ENCODE results near the gene FSTL4.
"Not testable (repeated sequence)": the region's sequence is repeated elsewhere in the genome, so short reads cannot be mapped to it uniquely, and the experiment has no call there.

FSTL4 gene

GRCh38 chr5:133445744-133446143, 166.6 kb downstream of the FSTL4 start:
- no peak overlapping the region for H3K4me3 Mint-ChIP-seq
- H3K4me1 Mint-ChIP-seq (ENCODE audit: low read depth), result no peaks in the 10 kb centered on the region
- H3K27me3 Mint-ChIP-seq (ENCODE audit: low read depth), result peaks cover 3% of the 10 kb centered on the region
- H3K27ac Mint-ChIP-seq, result no peak overlapping the region
- H3K36me3 Mint-ChIP-seq (ENCODE audit: low read depth), result no peaks in the 10 kb centered on the region
- no peaks in the 10 kb centered on the region for H3K9me3 Mint-ChIP-seq

GRCh38 chr5:133445204-133445603, 167.1 kb downstream of the FSTL4 start:
- not testable (repeated sequence) for H3K4me3 Mint-ChIP-seq; H3K9me3 Mint-ChIP-seq; H3K27ac Mint-ChIP-seq; H3K4me1 Mint-ChIP-seq (ENCODE audit: low read depth); H3K36me3 Mint-ChIP-seq (ENCODE audit: low read depth); H3K27me3 Mint-ChIP-seq (ENCODE audit: low read depth)

- Mint-ChIP-seq H3K9me3 (no peaks in the 10 kb centered on the region), H3K4me1 (ENCODE audit: low read depth) (no peaks in the 10 kb centered on the region), H3K27me3 (ENCODE audit: low read depth) (peaks cover 3% of the 10 kb centered on the region), H3K36me3 (ENCODE audit: low read depth) (no peaks in the 10 kb centered on the region), H3K27ac (no peak overlapping the region), H3K4me3 (no peak overlapping the region)
Observed at GRCh38 chr5:133444711-133445110, 167.6 kb downstream of the FSTL4 start.

GRCh38 chr5:133441166-133441815, 171.1 kb downstream of the FSTL4 start:
- Mint-ChIP-seq H3K27me3 (ENCODE audit: low read depth) (peaks cover 6% of the 10 kb centered on the region), H3K27ac (no peak overlapping the region), H3K4me1 (ENCODE audit: low read depth) (no peaks in the 10 kb centered on the region), H3K9me3 (no peaks in the 10 kb centered on the region), H3K4me3 (no peak overlapping the region), H3K36me3 (ENCODE audit: low read depth) (no peaks in the 10 kb centered on the region)

GRCh38 chr5:133440467-133441115, 171.8 kb downstream of the FSTL4 start:
- Mint-ChIP-seq H3K4me3 (no peak overlapping the region), H3K4me1 (ENCODE audit: low read depth) (no peaks in the 10 kb centered on the region)

GRCh38 chr5:133439859-133440258, 172.5 kb downstream of the FSTL4 start:
- Mint-ChIP-seq H3K27ac (no peak overlapping the region), H3K4me1 (ENCODE audit: low read depth) (no peaks in the 10 kb centered on the region), H3K36me3 (ENCODE audit: low read depth) (no peaks in the 10 kb centered on the region), H3K27me3 (ENCODE audit: low read depth) (peaks cover 14% of the 10 kb centered on the region), H3K4me3 (no peak overlapping the region), H3K9me3 (no peaks in the 10 kb centered on the region)

More at GRCh38 chr5:133440467-133441115, 171.8 kb downstream of the FSTL4 start:
- Mint-ChIP-seq H3K36me3 (ENCODE audit: low read depth) (no peaks in the 10 kb centered on the region), H3K27me3 (ENCODE audit: low read depth) (peaks cover 13% of the 10 kb centered on the region), H3K27ac (no peak overlapping the region), H3K9me3 (no peaks in the 10 kb centered on the region)

GRCh38 chr5:133438487-133438886, 173.9 kb downstream of the FSTL4 start:
- Mint-ChIP-seq H3K27ac (no peak overlapping the region), H3K27me3 (ENCODE audit: low read depth) (peaks cover 16% of the 10 kb centered on the region), H3K4me3 (no peak overlapping the region), H3K36me3 (ENCODE audit: low read depth) (no peaks in the 10 kb centered on the region), H3K4me1 (ENCODE audit: low read depth) (no peaks in the 10 kb centered on the region), H3K9me3 (no peaks in the 10 kb centered on the region)

- Mint-ChIP-seq H3K27me3 (ENCODE audit: low read depth) (peaks cover 31% of the 10 kb centered on the region), H3K4me1 (ENCODE audit: low read depth) (no peaks in the 10 kb centered on the region), H3K9me3 (no peaks in the 10 kb centered on the region), H3K4me3 (no peak overlapping the region), H3K27ac (no peak overlapping the region), H3K36me3 (ENCODE audit: low read depth) (no peaks in the 10 kb centered on the region)
Observed at GRCh38 chr5:133434336-133434735, 178.0 kb downstream of the FSTL4 start.

- Mint-ChIP-seq H3K36me3 (ENCODE audit: low read depth) (no peaks in the 10 kb centered on the region), H3K4me3 (no peak overlapping the region), H3K27ac (no peak overlapping the region), H3K27me3 (ENCODE audit: low read depth) (peaks cover 31% of the 10 kb centered on the region), H3K9me3 (no peaks in the 10 kb centered on the region), H3K4me1 (ENCODE audit: low read depth) (no peaks in the 10 kb centered on the region)
Observed at GRCh38 chr5:133433641-133434040, 178.7 kb downstream of the FSTL4 start.

GRCh38 chr5:133432956-133433532, 179.3 kb downstream of the FSTL4 start:
- Mint-ChIP-seq H3K27me3 (ENCODE audit: low read depth) (peaks cover 31% of the 10 kb centered on the region), H3K36me3 (ENCODE audit: low read depth) (no peaks in the 10 kb centered on the region), H3K4me1 (ENCODE audit: low read depth) (no peaks in the 10 kb centered on the region), H3K9me3 (no peaks in the 10 kb centered on the region), H3K27ac (no peak overlapping the region), H3K4me3 (no peak overlapping the region)

GRCh38 chr5:133431326-133431865, 180.9 kb downstream of the FSTL4 start:
- Mint-ChIP-seq H3K27ac (no peak overlapping the region), H3K4me3 (no peak overlapping the region), H3K4me1 (ENCODE audit: low read depth) (no peaks in the 10 kb centered on the region), H3K36me3 (ENCODE audit: low read depth) (no peaks in the 10 kb centered on the region), H3K27me3 (ENCODE audit: low read depth) (peaks cover 25% of the 10 kb centered on the region), H3K9me3 (no peaks in the 10 kb centered on the region)

GRCh38 chr5:133430095-133430494, 182.2 kb downstream of the FSTL4 start:
- H3K36me3 Mint-ChIP-seq (ENCODE audit: low read depth), result no peaks in the 10 kb centered on the region
- no peaks in the 10 kb centered on the region for H3K4me1 Mint-ChIP-seq (ENCODE audit: low read depth)
- no peak overlapping the region for H3K27ac Mint-ChIP-seq
- peaks cover 17% of the 10 kb centered on the region for H3K27me3 Mint-ChIP-seq (ENCODE audit: low read depth)
- H3K9me3 Mint-ChIP-seq, result no peaks in the 10 kb centered on the region
- no peak overlapping the region for H3K4me3 Mint-ChIP-seq

GRCh38 chr5:133429046-133429445, 183.3 kb downstream of the FSTL4 start:
- peaks cover 17% of the 10 kb centered on the region for H3K27me3 Mint-ChIP-seq (ENCODE audit: low read depth)
- H3K36me3 Mint-ChIP-seq (ENCODE audit: low read depth), result no peaks in the 10 kb centered on the region
- no peak overlapping the region for H3K4me3 Mint-ChIP-seq
- H3K27ac Mint-ChIP-seq, result no peak overlapping the region
- H3K4me1 Mint-ChIP-seq (ENCODE audit: low read depth), result no peaks in the 10 kb centered on the region
- H3K9me3 Mint-ChIP-seq, result no peaks in the 10 kb centered on the region

GRCh38 chr5:133428072-133428660, 184.2 kb downstream of the FSTL4 start:
- no peaks in the 10 kb centered on the region for H3K36me3 Mint-ChIP-seq (ENCODE audit: low read depth)

More at GRCh38 chr5:133428072-133428660, 184.2 kb downstream of the FSTL4 start:
- Mint-ChIP-seq H3K27me3 (ENCODE audit: low read depth) (peaks cover 11% of the 10 kb centered on the region), H3K27ac (no peak overlapping the region), H3K4me3 (no peak overlapping the region), H3K4me1 (ENCODE audit: low read depth) (peaks cover 3% of the 10 kb centered on the region), H3K9me3 (no peaks in the 10 kb centered on the region)

Data from T-helper 1 cell treated with Interleukin-12 subunit alpha and Interleukin-12 subunit beta and Interleukin-4 antibody, amounts not matched to agents 30 μg/mL and 1 μg/mL, for 36 hours (primary cell).